GM12878 (cell line): Measurements from ENCODE around the gene COPG2. TPM values are rescaled to one million over a fixed set of nuclear protein-coding genes. Genes with fewer than 3 reads are reported as not detected.

Source experiments
- ATAC-seq: fragments of 200-7000 bp; cut with Tn5 transposase; 3 replicates; pipeline ENCODE4 v1.9.1; 2020; ENCODE audit warnings: mild to moderate bottlenecking, moderate library complexity
- BruUV-seq: library from RNA; stranded (reverse); fragments of 400-500 nt; replicated peaks from 2 replicates; lab custom pipeline; 2021; lab: Mats Ljungman, UMichigan
- CTCF ChIA-PET: fragments of 300-600 bp; sonication (Branson Sonifier 250); formaldehyde crosslinking; extraction: SDS; loops from one replicate; lab custom pipeline; 2021; ENCODE audit warnings: inconsistent platforms; lab: Yijun Ruan, JAX
- POLR2A ChIA-PET: fragments of 350-600 bp; formaldehyde crosslinking; extraction: SDS; loops from one replicate; lab custom pipeline; 2021; ENCODE audit warnings: inconsistent platforms; lab: Charles Lee
- RAD21 ChIA-PET: fragments of 300-600 bp; sonication (Branson Sonifier 250); formaldehyde crosslinking; loops from one replicate; lab custom pipeline; 2023; ENCODE audit warnings: antibody characterized with exemption; ENCODE audit not compliant: unreplicated experiment; lab: Charles Lee
- SMC1A ChIA-PET: fragments of 300-600 bp; sonication (Branson Sonifier 250); formaldehyde crosslinking; loops from one replicate; lab custom pipeline; 2023; ENCODE audit not compliant: unreplicated experiment, uncharacterized antibody; lab: Charles Lee
- DNase-seq: peaks from one replicate; pipeline ENCODE4 v3.0.0-alpha.2; 2011; ENCODE audit warnings: low read depth, low spot score
- FAIRE-seq: peaks from 3 replicates; lab custom pipeline; 2011; peaks lifted over from hg19 to GRCh38; lab: Jason Lieb, UNC
- H2AFZ ChIP-seq: 2 replicates; pipeline ENCODE4 v1.6.0; 2011; ENCODE audit warnings: low read depth, low read length, control low read depth; ENCODE audit not compliant: control insufficient read depth
- H3K27ac ChIP-seq: 2 replicates; pipeline ENCODE4 v1.5.1; 2011; ENCODE audit warnings: control low read depth; ENCODE audit not compliant: control insufficient read depth, insufficient read depth
- H3K27me3 ChIP-seq, 2 experiments: replicated peaks in 1 of 2; 2 replicates each; pipeline versions ENCODE4 v1.6.0 to v1.6.1; 2011; ENCODE audit warnings: low read length in 1 of 2; ENCODE audit not compliant: control insufficient read depth in 2 of 2, insufficient read depth in 2 of 2
- H3K36me3 ChIP-seq, 2 experiments: 2 replicates each; pipeline ENCODE4 v1.5.1; 2011; ENCODE audit warnings: low read length in 1 of 2; ENCODE audit not compliant: control insufficient read depth in 2 of 2, insufficient read depth in 2 of 2
- H3K4me1 ChIP-seq: 2 replicates; pipeline ENCODE4 v1.6.1; 2011; ENCODE audit warnings: mild to moderate bottlenecking, low read length, moderate library complexity, mixed read lengths; ENCODE audit not compliant: control insufficient read depth, insufficient read depth
- H3K4me2 ChIP-seq: 2 replicates; pipeline ENCODE4 v1.6.0; 2011; ENCODE audit warnings: control low read depth; ENCODE audit not compliant: control insufficient read depth, insufficient read depth
- H3K4me3 ChIP-seq: fragments of 200-600 bp; sonication (generic); 2 replicates; pipeline ENCODE4 v1.5.1; 2016
- H3K79me2 ChIP-seq: 2 replicates; pipeline ENCODE4 v1.6.0; 2011; ENCODE audit warnings: low read length; ENCODE audit not compliant: control insufficient read depth, insufficient read depth
- H3K9ac ChIP-seq: 2 replicates; pipeline ENCODE4 v1.8.0; 2011; ENCODE audit warnings: low read length, control low read depth, mixed read lengths; ENCODE audit not compliant: control insufficient read depth, insufficient read depth
- H3K9me3 ChIP-seq: replicated peaks from 3 replicates; pipeline ENCODE4 v1.5.1; 2011; ENCODE audit warnings: mild to moderate bottlenecking, low read length; ENCODE audit not compliant: control insufficient read depth, insufficient read depth
- H4K20me1 ChIP-seq: 2 replicates; pipeline ENCODE4 v1.6.0; 2011; ENCODE audit not compliant: control insufficient read depth, insufficient read depth
- ASH2L ChIP-seq: fragments of 300-600, 200-600 bp; sonication (generic); IDR thresholded peaks from 2 replicates; pipeline ENCODE4 v1.6.1; 2017; ENCODE audit warnings: low read depth, mild to moderate bottlenecking, borderline replicate concordance
- BRCA1 ChIP-seq: IDR thresholded peaks from 2 replicates; pipeline ENCODE4 v1.6.1; 2011; ENCODE audit warnings: low read depth, low read length, improper control_type of control experiment
- CEBPB ChIP-seq, 2 experiments: fragments of 150-350 bp in 1 of 2; IDR thresholded peaks; 2 replicates each; pipeline ENCODE4 v1.6.1; 2012 to 2014; ENCODE audit warnings: low read depth in 2 of 2, low read length in 2 of 2, borderline replicate concordance in 1 of 2, inconsistent platforms in 1 of 2
- DPF2 ChIP-seq: fragments of 450-650 bp; IDR thresholded peaks from 2 replicates; pipeline ENCODE4 v1.6.1; 2017; ENCODE audit warnings: mild to moderate bottlenecking
- ETV6 ChIP-seq, 2 experiments: fragments of 450-650 bp in 1 of 2; IDR thresholded peaks in 1 of 2; conservative IDR thresholded peaks in 1 of 2; 2 replicates each; pipeline ENCODE4 v1.6.1; 2014; ENCODE audit warnings: antibody characterized with exemption in 1 of 2, borderline replicate concordance in 1 of 2, low read depth in 1 of 2, mild to moderate bottlenecking in 1 of 2, moderate library complexity in 1 of 2
- JUNB ChIP-seq: IDR thresholded peaks from 2 replicates; pipeline ENCODE4 v1.6.1; 2016; ENCODE audit warnings: antibody characterized with exemption, mild to moderate bottlenecking
- MLLT1 ChIP-seq: fragments of 450-650 bp; IDR thresholded peaks from 2 replicates; pipeline ENCODE4 v1.6.1; 2016; ENCODE audit warnings: mild to moderate bottlenecking
- NRF1 ChIP-seq: conservative IDR thresholded peaks from 2 replicates; pipeline ENCODE4 v1.6.1; 2011; ENCODE audit warnings: mild to moderate bottlenecking, low read depth, low read length, improper control_type of control experiment
- PAX8 ChIP-seq: fragments of 450-650 bp; IDR thresholded peaks from 2 replicates; pipeline ENCODE4 v1.6.1; 2017; ENCODE audit warnings: mild to moderate bottlenecking, moderate library complexity
- POLR2AphosphoS5 ChIP-seq: IDR thresholded peaks from 2 replicates; pipeline ENCODE4 v1.6.1; 2011; ENCODE audit warnings: mild to moderate bottlenecking, low read length, inconsistent platforms
- SMARCA5 ChIP-seq: fragments of 450-650 bp; IDR thresholded peaks from 2 replicates; pipeline ENCODE4 v1.6.1; 2017; ENCODE audit warnings: mild to moderate bottlenecking
- SPI1 ChIP-seq: IDR thresholded peaks from 2 replicates; pipeline ENCODE4 v1.6.1; 2011; ENCODE audit warnings: low read depth, mild to moderate bottlenecking, low read length, moderate library complexity, borderline replicate concordance; ENCODE audit not compliant: insufficient read depth
- SREBF1 ChIP-seq: IDR thresholded peaks from 2 replicates; pipeline ENCODE4 v1.6.1; 2012; ENCODE audit warnings: mild to moderate bottlenecking, low read length
- SRF ChIP-seq, 2 experiments: IDR thresholded peaks; 2 replicates each; pipeline ENCODE4 v1.6.1; 2011; ENCODE audit warnings: low read depth in 2 of 2, low read length in 2 of 2, mild to moderate bottlenecking in 1 of 2, moderate library complexity in 1 of 2
- WGBS: methylation state at CpG from one replicate; pipeline ENCODE4 v1.1.6; 2016; ENCODE audit warnings: low lambda C conversion rate; ENCODE audit not compliant: insufficient replicate concordance, insufficient coverage; ENCODE audit errors: missing lambda C conversion rate; 5-methylcytosine and 5-hydroxymethylcytosine counted together
- in situ Hi-C: fragments of 300-500 bp; cut with MboI; formaldehyde crosslinking; loops from 9 replicates; pipeline ENCODE4 v1.14.3; 2018; ENCODE audit warnings: mixed read lengths
- intact Hi-C: fragments of 100-400 bp; cut with micrococcal nuclease; formaldehyde crosslinking; loops from one replicate; pipeline ENCODE4 v1.14.2; 2022; ENCODE audit not compliant: unreplicated experiment
- polyA plus RNA-seq, 11 experiments: library from polyadenylated mRNA; depleted of rRNA in 4 of 11; unstranded in 6 of 11; stranded (reverse) in 5 of 11; fragments of >200 nt; fragmentation: Nextera tagmentation in 4 of 11; fragmentation: Illumina TruSeq in 1 of 11; extraction: Ambion mirVana in 4 of 11; extraction: Trizol in 1 of 11; gene quantifications; 1 replicate in 1 of 11; 2 replicates in 10 of 11; pipeline versions ENCODE4 v1.2.1 to v1.2.3, GENCODE V29; 2011 to 2016; ENCODE audit warnings: inconsistent platforms in 2 of 11, missing spikeins in 2 of 11, low read depth in 1 of 11
- total RNA-seq, 4 experiments: library from RNA; depleted of rRNA in 3 of 4; stranded (reverse); fragments of >200 nt in 3 of 4; fragmentation: Illumina TruSeq in 1 of 4; extraction: Trizol in 1 of 4; gene quantifications; 2 replicates each; pipeline versions ENCODE4 v1.2.1 to v1.2.3, GENCODE V29; 2013 to 2021
- TF ChIP-seq, protein P1 (sequence below): fragments of 450-650 bp; IDR thresholded peaks from 2 replicates; pipeline ENCODE4 v1.6.1; 2018; ENCODE audit warnings: borderline replicate concordance, mild to moderate bottlenecking; ENCODE audit not compliant: partially characterized antibody

The COPG2 gene
- total and polyA plus RNA-seq, 10 of the 15 experiments (the other 5 are each of a cell fraction or from before 2014, with no cell fraction given) = 3.4 to 37.8 (median 16.7) TPM

GRCh38 chr7:130648580-130648979 is 20.0 kb downstream of the COPG2 start:
- ChIA-PET CTCF (no interaction called here), SMC1A (interaction anchor here (0.9 to 1.5 kb wide), 2 partner anchors 29 to 37 kb away, joined by 3 read pairs; no protein-coding TSS in a partner anchor), POLR2A (no interaction called here), RAD21 (no interaction called here)
- Histone ChIP-seq H3K27me3 (no peaks in the 10 kb centered on the region), H3K36me3 (peaks cover 0 to 5% of the 10 kb centered on the region in 2 experiments; a peak in 2 of 4 replicates)
- no peak for DNase-seq
- peak; percentile 25; the same call in 1 of the 2 replicates for TF ChIP-seq SPI1
- TF ChIP-seq MLLT1 = no peak
- TF ChIP-seq, all 136 proteins: peak for 1
- in situ Hi-C loops = no loop called here
- peak overlapping the region; percentile 85 for H3K27ac ChIP-seq
- no peak overlapping the region for H3K4me3 ChIP-seq
- no peak overlapping the region for H3K9ac ChIP-seq
- FAIRE-seq = no peak
- intact Hi-C loops = no loop called here
- peak overlapping the region; percentile 70 for H2AFZ ChIP-seq
- H3K9me3 ChIP-seq = peaks cover 10% of the 10 kb centered on the region
- no peaks in the 10 kb centered on the region for H4K20me1 ChIP-seq
- peaks cover 16% of the 10 kb centered on the region; the same call in 1 of the 2 replicates for H3K4me1 ChIP-seq
- ATAC-seq = peak; percentile 77
- peak overlapping the region; percentile 67 for H3K4me2 ChIP-seq
- no TSS peak for BruUV-seq
- WGBS = 44% methylated on average over 5 of the region's 5 CpGs
- no peaks in the 10 kb centered on the region for H3K79me2 ChIP-seq

- SMC1A ChIA-PET = interaction anchor here (1.3 kb wide), 1 partner anchor 13 kb away, joined by 5 read pairs; no protein-coding TSS in a partner anchor
- in situ Hi-C loops = no loop called here
- TF ChIP-seq DPF2 (no peak), JUNB (no peak), ETV6 (conservative IDR thresholded peaks at IDR 0.05 in 1 of 2, IDR thresholded peaks at IDR 0.05 in 1 of 2; ENCODE audit: borderline replicate concordance in 1 of 2, low read depth in 1 of 2) (no peak), NRF1 (no peak), BRCA1 (no peak), SMARCA5 (no peak), SRF (IDR thresholded peaks at IDR 0.05; ENCODE audit: low read depth in 2 of 2, low read length in 2 of 2) (no peak), PAX8 (no peak), SREBF1 (no peak), CEBPB (IDR thresholded peaks at IDR 0.05; ENCODE audit: borderline replicate concordance in 1 of 2, low read depth in 2 of 2, low read length in 2 of 2) (no peak), ASH2L (no peak), POLR2AphosphoS5 (no peak)
- TF ChIP-seq, protein P1, sequence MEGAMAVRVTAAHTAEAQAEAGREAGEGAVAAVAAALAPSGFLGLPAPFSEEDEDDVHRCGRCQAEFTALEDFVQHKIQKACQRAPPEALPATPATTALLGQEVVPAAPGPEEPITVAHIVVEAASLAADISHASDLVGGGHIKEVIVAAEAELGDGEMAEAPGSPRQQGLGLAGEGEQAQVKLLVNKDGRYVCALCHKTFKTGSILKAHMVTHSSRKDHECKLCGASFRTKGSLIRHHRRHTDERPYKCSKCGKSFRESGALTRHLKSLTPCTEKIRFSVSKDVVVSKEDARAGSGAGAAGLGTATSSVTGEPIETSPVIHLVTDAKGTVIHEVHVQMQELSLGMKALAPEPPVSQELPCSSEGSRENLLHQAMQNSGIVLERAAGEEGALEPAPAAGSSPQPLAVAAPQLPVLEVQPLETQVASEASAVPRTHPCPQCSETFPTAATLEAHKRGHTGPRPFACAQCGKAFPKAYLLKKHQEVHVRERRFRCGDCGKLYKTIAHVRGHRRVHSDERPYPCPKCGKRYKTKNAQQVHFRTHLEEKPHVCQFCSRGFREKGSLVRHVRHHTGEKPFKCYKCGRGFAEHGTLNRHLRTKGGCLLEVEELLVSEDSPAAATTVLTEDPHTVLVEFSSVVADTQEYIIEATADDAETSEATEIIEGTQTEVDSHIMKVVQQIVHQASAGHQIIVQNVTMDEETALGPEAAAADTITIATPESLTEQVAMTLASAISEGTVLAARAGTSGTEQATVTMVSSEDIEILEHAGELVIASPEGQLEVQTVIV = no peak
These were observed 26.2 kb downstream of the COPG2 start for GRCh38 chr7:130642383-130642782.

More at GRCh38 chr7:130642383-130642782, 26.2 kb downstream of the COPG2 start:
- peak; percentile 35 for FAIRE-seq
- BruUV-seq = no TSS peak
- DNase-seq = no peak
- H3K4me3 ChIP-seq = no peak overlapping the region
- no peaks in the 10 kb centered on the region; a peak in 1 of 4 replicates for H3K36me3 ChIP-seq
- ChIA-PET RAD21 (no interaction called here), CTCF (no interaction called here), POLR2A (no interaction called here)
- no peaks in the 10 kb centered on the region for H3K27me3 ChIP-seq
- 97% methylated on average over 4 of the region's 4 CpGs for WGBS
- H3K9ac ChIP-seq = no peak overlapping the region
- H3K79me2 ChIP-seq = no peaks in the 10 kb centered on the region
- no peak overlapping the region for H3K4me2 ChIP-seq
- intact Hi-C loops = no loop called here
- H3K9me3 ChIP-seq = no peaks in the 10 kb centered on the region; the same call in 2 of the 3 replicates
- H3K4me1 ChIP-seq = no peaks in the 10 kb centered on the region
- H3K27ac ChIP-seq = no peak overlapping the region
- no peak for ATAC-seq
- H2AFZ ChIP-seq = no peak overlapping the region
- no peaks in the 10 kb centered on the region for H4K20me1 ChIP-seq
